ENCODE results near the gene PLXNA2.

PLXNA2 gene

DNA sequence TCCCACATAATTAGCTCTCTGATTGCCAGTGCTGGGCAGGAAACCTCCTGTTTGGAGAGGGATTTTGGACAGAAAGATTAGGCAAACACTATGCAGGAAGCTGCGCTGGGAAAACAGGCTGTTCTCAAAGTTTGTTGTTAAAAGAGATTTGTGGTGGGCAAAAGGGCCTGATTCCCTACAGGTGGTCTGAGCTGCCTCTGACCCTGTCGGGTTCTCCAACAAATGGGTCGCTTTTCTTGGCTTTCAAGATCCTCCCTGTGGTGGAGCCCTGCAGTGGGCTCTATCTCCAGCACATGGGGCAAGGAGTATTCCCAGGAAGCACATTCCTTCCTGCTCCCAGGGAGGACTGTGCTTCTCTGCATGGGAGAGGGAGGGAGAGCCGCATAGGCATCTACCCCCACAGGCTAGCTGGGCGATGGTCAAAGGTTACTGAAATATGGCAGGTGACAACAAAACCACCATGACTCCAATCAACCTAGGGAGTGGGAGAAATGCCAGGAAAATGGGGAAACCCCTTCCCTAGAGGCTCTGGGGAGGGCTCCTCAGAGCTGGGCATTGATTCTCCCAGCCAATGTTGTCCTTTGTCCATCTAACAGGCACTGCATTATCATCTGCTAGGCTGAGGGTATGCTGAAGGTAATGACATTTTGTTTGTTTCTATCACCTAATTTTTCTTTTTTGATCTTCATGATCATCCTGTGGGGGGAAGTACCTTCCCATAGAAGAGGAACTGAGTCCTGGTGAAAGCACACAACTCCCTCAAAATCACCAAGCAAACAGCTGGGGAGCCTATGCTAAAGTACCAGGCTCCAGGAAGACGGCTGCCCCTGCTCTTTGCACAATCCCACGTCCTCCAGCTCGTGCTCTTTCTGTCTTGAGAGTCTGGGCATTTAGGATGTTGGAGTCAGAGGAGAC is 85.3 kb downstream of the PLXNA2 start:
- H3K27ac Mint-ChIP-seq = no peak overlapping the region
- H3K4me1 Mint-ChIP-seq (ENCODE audit: low read depth) = no peaks in the 10 kb centered on the region
- H3K27me3 Mint-ChIP-seq (ENCODE audit: low read depth) = peaks cover 21% of the 10 kb centered on the region

DNA sequence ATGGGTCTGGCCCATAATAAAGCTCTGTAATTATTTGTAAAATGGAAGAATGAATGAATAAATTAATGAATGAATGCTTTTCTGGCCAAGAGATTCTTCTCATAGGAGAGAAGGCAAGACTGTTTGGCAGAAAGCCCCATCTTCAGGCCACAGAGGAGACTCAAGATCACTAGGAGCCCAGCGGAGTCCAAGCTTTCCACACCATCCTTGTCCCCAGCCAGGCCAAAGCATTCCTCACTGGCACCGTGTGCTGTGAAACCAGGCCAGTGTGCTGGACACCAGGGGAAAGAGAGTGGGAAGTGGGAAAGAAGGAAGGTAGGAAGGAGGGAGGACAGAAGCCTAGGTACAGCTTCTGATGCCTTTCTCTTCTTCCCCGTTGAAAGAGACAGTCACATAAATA is 86.4 kb downstream of the PLXNA2 start:
- H3K9me3 Mint-ChIP-seq = no peaks in the 10 kb centered on the region

More for the DNA sequence above, 85.3 kb downstream of the PLXNA2 start:
- Mint-ChIP-seq H3K9me3 (no peaks in the 10 kb centered on the region), H3K36me3 (ENCODE audit: low read depth) (no peaks in the 10 kb centered on the region), H3K4me3 (no peak overlapping the region)

DNA sequence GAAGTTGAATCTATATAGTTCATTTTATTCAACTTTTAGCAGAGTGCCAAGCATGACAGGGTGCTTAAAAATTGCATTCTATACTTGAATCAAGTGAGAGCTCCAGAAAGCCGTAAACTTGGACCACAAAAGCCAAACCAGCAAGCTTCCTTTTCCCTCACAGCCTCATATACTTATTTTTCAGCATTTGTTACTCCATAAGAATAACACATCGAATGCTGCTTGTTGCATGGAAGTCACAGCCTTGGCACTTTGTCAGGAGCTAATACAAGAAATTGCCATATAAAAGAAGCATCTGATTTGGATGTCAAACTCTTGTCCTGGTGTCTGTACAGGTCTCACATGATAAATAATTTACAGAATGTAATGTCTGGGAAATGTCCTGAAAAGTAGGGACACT is 87.4 kb downstream of the PLXNA2 start:
- no peak overlapping the region for H3K27ac Mint-ChIP-seq

More for the DNA sequence above, 86.4 kb downstream of the PLXNA2 start:
- Mint-ChIP-seq H3K4me3 (no peak overlapping the region), H3K27ac (no peak overlapping the region), H3K27me3 (ENCODE audit: low read depth) (peaks cover 10% of the 10 kb centered on the region), H3K36me3 (ENCODE audit: low read depth) (no peaks in the 10 kb centered on the region), H3K4me1 (ENCODE audit: low read depth) (no peaks in the 10 kb centered on the region)

DNA sequence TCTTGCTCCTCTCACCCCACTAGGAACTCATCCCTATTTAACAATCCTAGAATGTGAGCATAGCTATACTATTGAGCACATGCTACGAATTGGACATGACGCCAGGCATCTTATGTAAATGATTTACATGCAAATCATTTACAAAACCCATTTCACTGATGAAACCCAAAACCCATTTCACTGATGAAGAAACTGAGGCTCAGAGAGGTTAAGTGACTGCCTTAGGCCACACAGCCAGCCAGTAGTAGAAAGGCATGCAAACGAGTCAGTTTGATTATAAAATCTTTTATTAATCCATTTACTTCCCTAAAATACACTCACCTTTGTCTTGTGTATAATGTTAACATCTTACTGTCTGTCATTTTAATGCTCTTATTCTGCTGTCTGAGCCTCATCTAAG is 87.9 kb downstream of the PLXNA2 start:
- Mint-ChIP-seq H3K27ac (no peak overlapping the region), H3K4me3 (no peak overlapping the region), H3K9me3 (no peaks in the 10 kb centered on the region), H3K27me3 (ENCODE audit: low read depth) (no peaks in the 10 kb centered on the region), H3K36me3 (ENCODE audit: low read depth) (no peaks in the 10 kb centered on the region), H3K4me1 (ENCODE audit: low read depth) (no peaks in the 10 kb centered on the region)

More for the DNA sequence above, 87.4 kb downstream of the PLXNA2 start:
- no peaks in the 10 kb centered on the region for H3K4me1 Mint-ChIP-seq (ENCODE audit: low read depth)
- no peaks in the 10 kb centered on the region for H3K36me3 Mint-ChIP-seq (ENCODE audit: low read depth)
- peaks cover 2% of the 10 kb centered on the region for H3K27me3 Mint-ChIP-seq (ENCODE audit: low read depth)
- H3K4me3 Mint-ChIP-seq = no peak overlapping the region
- H3K9me3 Mint-ChIP-seq = no peaks in the 10 kb centered on the region

DNA sequence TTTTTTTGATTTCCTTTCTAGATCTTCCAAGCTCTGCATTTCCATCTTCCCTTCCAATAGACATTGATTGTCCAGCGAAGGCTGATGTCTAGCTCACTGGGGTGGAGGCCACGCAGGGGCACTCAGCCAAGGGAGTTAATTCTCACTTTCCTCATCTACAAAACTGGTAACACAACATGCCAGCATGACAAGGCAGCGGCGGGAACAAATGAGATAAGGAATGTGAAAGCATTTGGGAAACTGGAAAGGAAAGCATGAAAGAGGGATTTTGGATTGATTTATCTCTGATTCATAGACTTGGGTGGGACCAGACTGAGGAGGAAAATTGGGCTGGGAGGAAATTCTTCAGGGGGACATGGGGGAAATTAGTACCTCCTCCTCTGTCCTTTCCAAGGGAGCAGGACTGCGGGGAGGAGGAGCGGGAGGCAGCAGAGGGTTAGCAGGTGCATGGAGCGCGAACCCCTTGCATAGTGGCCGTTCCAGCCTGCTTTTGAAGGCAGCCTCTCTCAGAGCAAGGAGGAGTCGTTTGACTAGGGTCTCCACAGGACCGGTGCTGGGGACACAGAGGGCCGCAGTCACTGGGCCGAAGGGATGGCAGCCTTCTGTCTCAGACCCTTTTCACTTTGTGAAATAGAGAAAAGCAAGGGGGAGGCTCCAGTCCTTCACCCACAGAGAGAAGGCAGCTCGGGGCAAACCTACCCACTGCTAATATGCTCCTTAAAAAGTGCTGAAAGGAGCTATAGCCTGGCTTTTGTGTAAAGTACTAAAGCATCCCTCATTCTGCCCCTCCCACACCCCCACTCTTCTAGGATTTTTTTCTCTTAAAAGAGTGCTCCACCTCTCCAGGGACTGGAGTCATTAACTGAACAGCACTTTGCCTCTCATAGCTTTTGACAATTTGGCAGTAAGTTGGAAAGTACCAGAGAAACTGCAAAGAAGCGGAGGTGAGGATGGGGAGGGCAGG is 89.2 kb downstream of the PLXNA2 start:
- Mint-ChIP-seq H3K27me3 (ENCODE audit: low read depth) (no peaks in the 10 kb centered on the region), H3K4me3 (no peak overlapping the region), H3K9me3 (no peaks in the 10 kb centered on the region), H3K4me1 (ENCODE audit: low read depth) (no peaks in the 10 kb centered on the region), H3K27ac (no peak overlapping the region), H3K36me3 (ENCODE audit: low read depth) (no peaks in the 10 kb centered on the region)

DNA sequence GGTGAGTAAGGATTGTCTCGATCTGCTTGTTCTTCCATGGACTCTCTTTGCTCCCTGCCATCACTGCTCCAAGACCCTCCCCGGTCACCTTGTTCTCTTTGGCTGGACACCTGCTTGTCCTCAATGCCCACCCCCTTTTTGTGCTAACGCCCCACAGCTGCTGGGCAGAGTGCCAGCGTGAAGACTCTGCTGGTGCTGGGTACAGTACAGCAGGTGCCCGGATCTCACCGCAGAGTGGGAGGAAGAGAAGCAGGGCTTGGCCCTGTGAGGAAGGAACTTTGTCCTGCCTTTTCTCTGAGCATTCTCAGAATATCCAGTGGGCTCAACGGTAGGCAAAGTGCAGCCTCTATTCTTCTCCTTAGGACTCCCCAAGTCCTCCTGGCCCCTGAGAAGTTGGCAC is 90.1 kb downstream of the PLXNA2 start:
- Mint-ChIP-seq H3K9me3 (no peaks in the 10 kb centered on the region), H3K36me3 (ENCODE audit: low read depth) (no peaks in the 10 kb centered on the region), H3K4me1 (ENCODE audit: low read depth) (no peaks in the 10 kb centered on the region), H3K27ac (no peak overlapping the region), H3K27me3 (ENCODE audit: low read depth) (no peaks in the 10 kb centered on the region), H3K4me3 (no peak overlapping the region)

DNA sequence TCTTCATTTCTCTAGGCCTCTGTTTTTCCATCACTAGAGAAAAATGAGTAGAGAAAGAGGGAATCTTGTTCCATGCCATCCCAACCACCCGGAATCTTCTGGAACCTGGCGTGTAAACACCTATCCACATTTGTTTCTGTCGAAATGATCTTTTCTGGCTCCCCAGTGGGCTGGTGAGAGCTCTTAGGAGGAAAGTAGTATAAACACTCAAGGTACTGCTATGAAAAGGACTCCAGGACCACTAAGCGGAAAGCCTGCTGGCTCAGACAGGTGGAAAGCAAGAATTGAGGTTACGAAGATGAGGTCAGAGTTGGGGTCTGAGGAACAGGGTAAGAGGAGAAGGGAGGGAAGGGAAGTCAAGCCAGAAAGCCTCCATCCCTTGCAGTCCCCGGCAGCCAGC is 90.8 kb downstream of the PLXNA2 start:
- H3K27ac Mint-ChIP-seq = no peak overlapping the region
- H3K27me3 Mint-ChIP-seq (ENCODE audit: low read depth) = no peaks in the 10 kb centered on the region
- H3K9me3 Mint-ChIP-seq = no peaks in the 10 kb centered on the region
- no peak overlapping the region for H3K4me3 Mint-ChIP-seq
- H3K4me1 Mint-ChIP-seq (ENCODE audit: low read depth) = no peaks in the 10 kb centered on the region
- H3K36me3 Mint-ChIP-seq (ENCODE audit: low read depth) = no peaks in the 10 kb centered on the region

DNA sequence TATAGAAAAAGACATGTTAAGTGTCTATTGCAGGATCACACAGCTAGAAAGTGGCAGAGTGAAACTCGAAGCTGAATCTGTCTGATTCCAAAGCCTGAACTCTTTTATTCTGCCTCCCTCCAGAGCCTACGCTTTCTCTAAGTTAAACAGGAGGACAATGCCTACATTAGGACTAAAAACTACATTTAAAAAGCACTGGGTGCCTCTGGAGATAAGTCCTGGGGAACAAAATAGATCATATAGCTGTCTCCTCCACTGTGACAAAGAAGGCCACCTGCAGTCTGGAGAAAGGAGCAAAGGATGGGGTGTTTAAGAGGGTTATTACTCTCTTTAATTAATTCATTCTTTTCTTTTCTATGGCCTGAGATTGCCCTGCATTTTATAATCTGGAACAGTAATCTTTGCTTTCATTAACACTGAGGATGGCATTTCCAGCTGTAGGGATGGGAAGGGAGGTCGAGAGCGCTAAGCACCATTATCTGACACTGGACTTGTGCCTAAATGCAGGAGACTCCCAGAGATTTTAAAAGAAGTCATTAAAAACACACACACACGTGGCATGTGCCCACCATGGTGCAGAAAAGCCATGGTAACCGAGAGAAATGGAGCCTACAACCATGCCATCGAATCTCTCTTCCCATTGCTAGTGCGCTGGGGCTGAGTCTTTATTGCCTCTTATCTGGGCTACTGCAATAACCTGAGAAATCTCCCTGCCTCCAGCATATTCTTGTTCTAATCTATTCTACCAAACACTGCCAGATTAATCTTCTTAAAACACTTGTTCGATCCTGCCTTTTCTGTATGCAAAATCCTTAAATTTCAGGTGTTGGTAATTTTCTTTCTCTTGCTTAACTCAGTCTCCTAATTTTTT is 92.2 kb downstream of the PLXNA2 start:
- no peaks in the 10 kb centered on the region for H3K36me3 Mint-ChIP-seq (ENCODE audit: low read depth)
- H3K4me1 Mint-ChIP-seq (ENCODE audit: low read depth) = no peaks in the 10 kb centered on the region
- H3K4me3 Mint-ChIP-seq = no peak overlapping the region
- no peaks in the 10 kb centered on the region for H3K9me3 Mint-ChIP-seq
- no peak overlapping the region for H3K27ac Mint-ChIP-seq
- no peaks in the 10 kb centered on the region for H3K27me3 Mint-ChIP-seq (ENCODE audit: low read depth)

DNA sequence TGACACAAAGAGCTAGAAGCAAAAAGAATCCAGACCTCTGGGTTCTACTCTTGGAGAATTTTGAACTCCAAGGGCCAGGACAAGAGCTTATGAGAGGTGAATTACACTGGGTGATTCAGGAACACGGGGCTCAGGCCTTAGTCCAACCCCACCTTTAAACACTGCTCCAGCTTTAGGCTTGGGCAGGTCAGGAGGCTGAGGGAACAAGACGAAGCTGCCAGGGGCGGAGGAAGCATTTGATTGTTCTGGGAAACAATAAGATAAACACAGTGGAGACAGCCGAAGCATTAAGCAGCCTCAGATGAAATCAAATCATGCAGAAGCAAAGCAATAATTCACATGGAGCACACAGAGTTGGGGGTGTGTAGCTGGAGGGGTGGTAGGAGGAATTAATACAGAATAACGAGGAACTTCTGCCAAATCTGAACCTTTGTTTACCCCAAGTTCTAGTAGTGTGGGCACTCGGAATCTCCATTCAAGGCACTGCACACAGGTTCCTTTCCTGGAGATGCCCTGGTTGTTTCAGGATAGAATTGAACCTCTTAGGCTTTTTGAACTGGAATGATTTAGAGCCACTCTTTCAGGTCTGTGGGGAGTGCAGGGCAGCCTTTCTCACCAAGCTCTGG is 93.2 kb downstream of the PLXNA2 start:
- no peaks in the 10 kb centered on the region for H3K9me3 Mint-ChIP-seq
- no peak overlapping the region for H3K27ac Mint-ChIP-seq
- no peak overlapping the region for H3K4me3 Mint-ChIP-seq
- H3K27me3 Mint-ChIP-seq (ENCODE audit: low read depth) = no peaks in the 10 kb centered on the region
- no peaks in the 10 kb centered on the region for H3K36me3 Mint-ChIP-seq (ENCODE audit: low read depth)
- no peaks in the 10 kb centered on the region for H3K4me1 Mint-ChIP-seq (ENCODE audit: low read depth)

DNA sequence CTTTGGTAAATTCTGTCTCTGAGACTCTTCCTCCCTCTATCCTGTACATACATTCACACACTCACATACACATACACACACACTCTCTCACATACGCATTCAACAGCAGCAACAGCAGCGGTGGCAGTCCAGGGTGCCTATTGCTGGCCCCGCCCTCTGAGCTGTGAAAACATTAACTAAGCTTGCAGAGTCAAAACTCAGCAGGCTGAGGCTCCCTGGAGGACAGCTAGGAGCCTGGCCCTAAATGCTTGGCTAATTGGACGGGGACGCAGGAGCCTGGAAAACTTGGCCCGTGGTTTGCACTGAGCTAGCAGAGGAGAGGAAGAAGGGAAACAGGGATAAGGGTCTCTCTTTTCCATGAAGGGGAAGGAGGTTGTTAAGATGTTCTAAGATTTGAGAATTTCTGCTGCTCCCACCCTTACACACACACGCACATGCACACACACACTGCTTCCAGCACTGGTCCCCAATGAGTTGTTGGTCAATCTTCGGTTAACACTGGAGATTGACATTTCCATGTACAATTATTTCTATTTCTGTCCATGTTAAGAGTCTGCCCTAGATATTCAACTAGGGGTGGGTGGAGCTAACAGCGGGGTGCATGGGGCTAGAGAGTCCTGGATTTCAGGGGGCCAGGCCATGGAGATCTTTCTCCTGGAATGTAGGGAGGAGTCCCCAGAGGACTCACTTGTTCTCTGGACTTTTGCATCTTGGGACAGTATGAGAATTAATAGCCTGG is 94.2 kb downstream of the PLXNA2 start:
- Mint-ChIP-seq H3K4me3 (no peak overlapping the region), H3K9me3 (no peaks in the 10 kb centered on the region), H3K27me3 (ENCODE audit: low read depth) (no peaks in the 10 kb centered on the region), H3K36me3 (ENCODE audit: low read depth) (no peaks in the 10 kb centered on the region), H3K4me1 (ENCODE audit: low read depth) (no peaks in the 10 kb centered on the region), H3K27ac (no peak overlapping the region)

DNA sequence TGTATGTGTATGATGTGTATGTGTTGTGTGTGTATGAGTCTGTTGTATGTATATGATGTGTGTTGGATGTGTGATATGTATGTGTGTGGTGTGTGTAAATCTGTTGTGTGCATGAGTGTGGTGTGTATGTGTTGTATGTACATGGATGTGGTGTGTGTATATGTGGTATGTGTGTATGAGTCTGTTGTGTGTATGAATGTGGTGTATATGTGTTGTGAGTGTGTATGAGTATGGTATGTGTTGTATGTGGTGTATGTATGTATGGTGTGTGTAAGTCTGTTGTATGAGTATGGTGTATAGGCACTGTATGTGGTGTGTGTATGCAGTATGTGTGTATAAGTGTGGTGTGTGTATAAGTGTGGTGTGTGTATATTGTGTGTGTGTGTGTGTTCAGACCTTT is 95.0 kb downstream of the PLXNA2 start:
- H3K36me3 Mint-ChIP-seq (ENCODE audit: low read depth) = no peaks in the 10 kb centered on the region
- H3K27ac Mint-ChIP-seq = no peak overlapping the region
- H3K27me3 Mint-ChIP-seq (ENCODE audit: low read depth) = no peaks in the 10 kb centered on the region
- no peak overlapping the region for H3K4me3 Mint-ChIP-seq
- no peaks in the 10 kb centered on the region for H3K9me3 Mint-ChIP-seq
- H3K4me1 Mint-ChIP-seq (ENCODE audit: low read depth) = no peaks in the 10 kb centered on the region

DNA sequence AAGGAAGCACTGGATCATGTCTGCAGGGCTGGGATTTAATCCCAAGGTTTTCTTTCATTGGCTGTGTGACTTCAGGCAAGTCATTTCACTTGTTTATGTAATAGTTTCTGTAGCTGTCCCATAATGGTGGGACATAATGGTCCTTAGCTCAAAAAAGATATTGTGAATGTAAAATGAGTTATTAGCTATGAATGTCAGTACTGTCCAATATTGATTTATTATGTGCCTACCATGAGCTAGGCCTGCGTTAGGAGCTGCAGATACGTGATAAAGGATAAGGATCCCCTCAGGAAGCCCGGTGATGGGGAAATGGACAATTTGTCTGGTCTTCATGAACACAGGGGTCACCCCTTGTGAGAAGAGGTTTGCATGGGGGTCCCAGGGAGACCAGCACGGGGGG is 95.8 kb downstream of the PLXNA2 start:
- Mint-ChIP-seq H3K9me3 (no peaks in the 10 kb centered on the region), H3K36me3 (ENCODE audit: low read depth) (no peaks in the 10 kb centered on the region), H3K27me3 (ENCODE audit: low read depth) (no peaks in the 10 kb centered on the region)

DNA sequence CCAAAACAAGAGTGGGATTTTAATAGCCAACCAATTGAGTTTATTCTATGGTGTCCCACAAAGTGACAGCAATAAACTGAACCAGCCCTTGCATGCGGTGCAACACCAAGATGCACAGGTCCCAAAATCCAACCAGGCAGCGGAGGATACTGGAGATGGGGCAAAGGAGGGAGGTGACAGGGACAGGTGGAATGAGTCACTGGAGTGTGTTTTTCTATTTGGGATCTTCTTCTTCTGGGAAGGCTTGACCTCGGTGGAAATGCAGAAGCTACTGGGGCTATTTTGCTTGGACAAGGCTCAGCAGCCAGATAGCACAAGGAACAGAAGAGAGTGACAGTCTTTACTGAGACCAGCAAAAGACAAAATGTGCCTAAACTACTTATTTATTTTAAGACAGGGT is 97.5 kb downstream of the PLXNA2 start:
- no peak overlapping the region for H3K4me3 Mint-ChIP-seq
- no peak overlapping the region for H3K27ac Mint-ChIP-seq
- H3K4me1 Mint-ChIP-seq (ENCODE audit: low read depth) = no peaks in the 10 kb centered on the region
- no peaks in the 10 kb centered on the region for H3K36me3 Mint-ChIP-seq (ENCODE audit: low read depth)
- H3K9me3 Mint-ChIP-seq = no peaks in the 10 kb centered on the region
- no peaks in the 10 kb centered on the region for H3K27me3 Mint-ChIP-seq (ENCODE audit: low read depth)

More for the DNA sequence above, 95.8 kb downstream of the PLXNA2 start:
- Mint-ChIP-seq H3K4me1 (ENCODE audit: low read depth) (no peaks in the 10 kb centered on the region), H3K27ac (no peak overlapping the region), H3K4me3 (no peak overlapping the region)

Measured in T-helper 1 cell treated with Interleukin-12 subunit alpha and Interleukin-12 subunit beta and Interleukin-4 antibody, amounts not matched to agents 30 μg/mL and 1 μg/mL, for 36 hours (primary cell).